ENCODE data around the gene TMEM53. TPM values are rescaled to one million over a fixed set of nuclear protein-coding genes. Genes with fewer than 3 reads are reported as not detected.

Gene TMEM53
- total RNA-seq, 4 donors from 2014 or later, result 5.2 to 23.4 (median 9.9) TPM

DNA sequence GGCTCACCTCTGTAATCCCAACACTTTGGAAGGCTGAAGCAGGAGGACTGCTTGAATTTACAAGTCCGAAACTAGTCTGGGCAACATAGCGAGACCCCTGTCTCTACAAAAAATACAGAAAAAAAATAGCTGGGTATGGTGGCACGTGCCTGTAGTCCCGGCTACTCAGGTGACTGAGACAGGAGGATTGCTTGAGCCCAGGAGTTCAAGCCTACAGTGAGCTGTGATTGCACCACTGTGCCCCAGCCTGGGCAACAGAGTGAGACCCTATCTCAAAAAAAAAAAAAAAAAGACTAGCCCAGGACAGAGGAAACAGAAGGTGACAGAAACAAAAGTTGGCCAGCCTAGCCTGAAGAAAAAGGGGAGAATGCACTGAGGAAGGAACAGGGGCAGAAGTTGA, 21.4 kb upstream of the TMEM53 start:
- intact Hi-C loops (cut with DNase I; ENCODE audit: low total_unique reads), result no loop called here
- TF ChIP-seq POLR2A (IDR thresholded peaks at IDR 0.05) (no peak), CTCF (IDR thresholded peaks at IDR 0.05) (no peak)
- DNase-seq (ENCODE audit: low spot score in 2 of 2), result no peak
- WGBS, 2 donors, result 89% methylated on average over 4 of the region's 4 CpGs
- H3K4me3 ChIP-seq (ENCODE audit: low read depth, poor library complexity, severe bottlenecking), result no peak overlapping the region

GRCh38 chr1:44694863-44695478, 20.7 kb upstream of the TMEM53 start:
- DNase-seq (ENCODE audit: low spot score in 2 of 2), result no peak
- TF ChIP-seq CTCF (IDR thresholded peaks at IDR 0.05) (no peak), POLR2A (IDR thresholded peaks at IDR 0.05) (no peak)
- intact Hi-C loops (cut with DNase I; ENCODE audit: low total_unique reads), result no loop called here
- WGBS, 2 donors, result 91 to 96% methylated on average over 7 of the region's 7 CpGs
- H3K4me3 ChIP-seq (ENCODE audit: low read depth, poor library complexity, severe bottlenecking), result no peak overlapping the region

DNA sequence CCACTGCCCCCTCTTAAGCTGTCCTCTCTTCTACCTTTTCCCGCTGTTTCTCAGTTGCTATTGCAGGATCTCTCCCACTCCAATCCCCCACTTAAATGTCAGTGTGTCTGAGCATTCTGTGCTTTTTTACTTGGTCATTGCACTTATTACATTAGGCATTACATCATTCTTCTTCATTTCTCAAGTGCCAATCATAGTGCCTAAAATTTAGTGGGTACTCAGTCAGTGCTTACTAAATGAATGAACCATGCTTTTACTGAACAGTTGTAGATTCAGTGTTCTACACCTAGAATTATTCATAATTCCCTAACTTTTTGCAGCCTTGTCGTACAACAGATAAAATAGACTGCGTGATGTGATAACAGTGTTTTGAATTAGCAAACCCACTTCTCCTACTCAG, 19.6 kb upstream of the TMEM53 start:
- TF ChIP-seq CTCF (IDR thresholded peaks at IDR 0.05) (no peak), POLR2A (IDR thresholded peaks at IDR 0.05) (no peak)
- H3K4me3 ChIP-seq (ENCODE audit: low read depth, poor library complexity, severe bottlenecking), result no peak overlapping the region
- no peak for DNase-seq (ENCODE audit: low spot score in 2 of 2)
- 98% methylated on average over 3 of the region's 3 CpGs for WGBS, 2 donors
- intact Hi-C loops (cut with DNase I; ENCODE audit: low total_unique reads), result no loop called here

DNA sequence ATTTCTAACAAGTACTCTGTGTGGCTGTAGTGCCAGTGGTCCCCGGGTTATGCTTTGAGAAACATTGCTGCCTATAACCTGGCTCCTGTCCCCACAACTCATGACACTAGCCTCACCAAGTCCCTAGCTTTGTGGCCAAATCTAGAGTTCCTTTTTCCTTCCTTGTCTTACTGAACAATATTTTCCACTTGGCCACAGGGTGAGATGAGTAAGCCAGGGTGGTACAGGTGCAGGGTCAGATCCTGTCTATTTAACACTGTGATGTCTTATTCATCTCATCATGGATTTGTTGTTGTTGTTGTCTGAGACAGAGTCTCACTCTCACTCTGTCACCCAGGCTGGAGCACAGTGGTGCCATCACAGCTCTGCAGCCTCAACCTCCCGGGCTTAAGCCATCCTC, 18.9 kb upstream of the TMEM53 start:
- DNase-seq (ENCODE audit: low spot score in 2 of 2), result no peak
- intact Hi-C loops (cut with DNase I; ENCODE audit: low total_unique reads), result no loop called here
- no peak overlapping the region for H3K4me3 ChIP-seq (ENCODE audit: low read depth, poor library complexity, severe bottlenecking)
- TF ChIP-seq CTCF (IDR thresholded peaks at IDR 0.05), result no peak
- TF ChIP-seq POLR2A (IDR thresholded peaks at IDR 0.05), result no peak
- 76 to 90% methylated on average over 2 of the region's 2 CpGs for WGBS, 2 donors

DNA sequence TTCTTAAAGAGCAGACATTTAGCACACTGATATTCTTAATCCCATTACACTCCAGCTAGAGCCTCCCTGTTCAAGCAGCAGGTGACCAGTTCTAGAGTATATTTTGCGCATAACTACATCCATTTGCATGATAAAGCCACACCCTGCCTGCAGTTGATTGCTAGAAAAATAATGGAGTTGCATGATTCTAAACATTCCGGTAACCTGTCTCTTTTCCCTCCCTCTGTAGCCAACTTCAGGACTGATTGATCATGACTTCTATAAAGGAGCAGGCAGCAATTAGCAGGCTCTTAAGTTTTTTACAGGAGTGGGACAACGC, 15.1 kb upstream of the TMEM53 start:
- WGBS, 2 donors, result 58 to 63% methylated on average over 3 of the region's 3 CpGs
- H3K4me3 ChIP-seq (ENCODE audit: low read depth, poor library complexity, severe bottlenecking), result no peak overlapping the region
- TF ChIP-seq CTCF (IDR thresholded peaks at IDR 0.05) (no peak), POLR2A (IDR thresholded peaks at IDR 0.05) (no peak)
- no peak for DNase-seq (ENCODE audit: low spot score in 2 of 2)
- intact Hi-C loops (cut with DNase I; ENCODE audit: low total_unique reads), result no loop called here

DNA sequence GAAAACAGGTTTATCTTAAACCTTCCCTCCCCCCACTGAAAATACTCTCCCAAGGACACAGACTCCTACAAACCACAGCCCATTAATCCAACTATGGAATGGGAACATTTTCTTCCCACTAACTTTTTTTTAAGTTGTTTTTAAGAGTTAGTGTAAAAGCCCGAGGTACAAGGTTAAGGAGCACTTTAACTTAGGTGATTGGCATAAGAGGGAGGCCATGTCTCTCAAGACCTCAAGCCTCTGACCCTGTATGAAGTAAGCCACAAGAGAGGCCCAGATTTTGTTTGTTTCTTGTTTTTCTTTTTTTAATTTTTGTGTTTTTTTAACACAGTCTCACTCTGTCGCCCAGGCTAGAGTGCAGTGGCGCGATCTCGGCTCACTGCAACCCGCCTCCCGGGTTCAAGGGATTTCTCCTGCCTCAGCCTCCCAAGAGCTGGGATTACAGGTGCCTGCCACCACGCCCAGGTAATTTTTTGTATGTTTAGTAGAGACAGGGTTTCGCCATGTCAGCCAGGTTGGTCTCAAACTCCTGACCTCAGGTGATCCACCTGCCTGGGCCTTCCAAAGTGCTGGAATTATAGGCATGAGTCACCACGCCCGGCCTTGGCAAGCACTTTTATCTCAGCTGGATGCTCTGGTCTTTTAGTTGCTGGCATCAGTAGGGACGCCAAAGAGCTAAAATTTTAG, 14.6 kb upstream of the TMEM53 start:
- intact Hi-C loops (cut with DNase I; ENCODE audit: low total_unique reads), result no loop called here
- DNase-seq (ENCODE audit: low spot score in 2 of 2), result peak in 1 of 2 donors; percentile 9
- no peak for TF ChIP-seq POLR2A (IDR thresholded peaks at IDR 0.05)
- TF ChIP-seq CTCF (IDR thresholded peaks at IDR 0.05), result no peak
- 76 to 81% methylated on average over 12 of the region's 12 CpGs for WGBS, 2 donors
- no peak overlapping the region for H3K4me3 ChIP-seq (ENCODE audit: low read depth, poor library complexity, severe bottlenecking)

All from lower leg skin (tissue), 4 donors.